A549 (cell line): ENCODE data around the gene SYT1.

Source experiments
- BHLHE40 ChIP-seq: IDR thresholded peaks from 2 replicates; pipeline ENCODE4 v1.6.1; 2012; ENCODE audit warnings: low read depth, low read length, inconsistent platforms
- CTCF ChIP-seq: fragments of >200 bp; sonication (Bioruptor Twin); formaldehyde crosslinking; IDR thresholded peaks from 3 replicates; pipeline ENCODE4 v1.5.1; 2016
- EHMT2 ChIP-seq: fragments of 200-600 bp; sonication (generic); IDR thresholded peaks from 2 replicates; pipeline ENCODE4 v1.6.1; 2016; ENCODE audit warnings: antibody characterized with exemption, low read depth, mild to moderate bottlenecking, moderate library complexity
- EP300 ChIP-seq, 2 experiments: fragments of >200 bp; sonication (Bioruptor Twin); formaldehyde crosslinking; IDR thresholded peaks; 2 replicates in 1 of 2; 3 replicates in 1 of 2; pipeline ENCODE4 v1.6.1; 2016 to 2017
- GATA3 ChIP-seq: IDR thresholded peaks from 2 replicates; pipeline ENCODE4 v1.6.1; 2012; ENCODE audit warnings: borderline replicate concordance
- JUNB ChIP-seq: fragments of >200 bp; sonication (Bioruptor Twin); formaldehyde crosslinking; IDR thresholded peaks from 2 replicates; pipeline ENCODE4 v1.6.1; 2016
- MAZ ChIP-seq: fragments of 150-350 bp; IDR thresholded peaks from 2 replicates; pipeline ENCODE4 v1.6.1; 2014; ENCODE audit warnings: antibody characterized with exemption, low read depth, low read length, borderline replicate concordance
- POLR2A ChIP-seq: IDR thresholded peaks from 2 replicates; pipeline ENCODE4 v1.6.1; 2012; ENCODE audit warnings: mild to moderate bottlenecking, low read length
- RCOR1 ChIP-seq: fragments of 150-350 bp; IDR thresholded peaks from 2 replicates; pipeline ENCODE4 v1.6.1; 2014; ENCODE audit warnings: antibody characterized with exemption, low read length, low read depth
- SMC3 ChIP-seq: fragments of >200 bp; sonication (Bioruptor Twin); formaldehyde crosslinking; IDR thresholded peaks from 3 replicates; pipeline ENCODE4 v1.6.1; 2018; ENCODE audit warnings: inconsistent platforms
- ZNF302 ChIP-seq: fragments of 250-450 bp; sonication (Bioruptor Pico); IDR thresholded peaks from 2 replicates; pipeline ENCODE4 v1.9.0; 2021; ENCODE audit warnings: inconsistent platforms, mild to moderate bottlenecking, moderate library complexity
- TF ChIP-seq, protein P1 (sequence below): IDR thresholded peaks from 2 replicates; pipeline ENCODE4 v1.6.1; 2012; ENCODE audit warnings: low read depth, borderline replicate concordance

DNA sequence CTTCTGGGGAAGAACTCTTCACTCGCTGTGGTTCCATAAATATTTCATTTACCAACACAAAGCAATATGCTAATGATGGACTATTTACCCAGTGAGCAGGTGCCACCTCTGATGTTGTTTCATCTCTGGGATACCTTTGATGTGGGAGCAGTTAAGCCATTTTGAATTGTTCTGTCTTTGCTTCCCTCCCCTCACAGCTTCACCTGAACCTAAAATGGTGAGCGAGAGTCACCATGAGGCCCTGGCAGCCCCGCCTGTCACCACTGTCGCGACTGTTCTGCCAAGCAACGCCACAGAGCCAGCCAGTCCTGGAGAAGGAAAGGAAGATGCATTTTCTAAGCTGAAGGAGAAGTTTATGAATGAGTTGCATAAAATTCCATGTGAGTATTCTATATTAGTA lies 352.7 kb downstream of the SYT1 start:
- TF ChIP-seq JUNB = no peak
- no peak for TF ChIP-seq POLR2A
- no peak for TF ChIP-seq BHLHE40
- TF ChIP-seq CTCF = no peak
- TF ChIP-seq EP300 (IDR thresholded peaks at IDR 0.05) = no peak
- no peak for TF ChIP-seq EHMT2
- no peak for TF ChIP-seq RCOR1
- TF ChIP-seq MAZ = no peak
- TF ChIP-seq, protein P1, sequence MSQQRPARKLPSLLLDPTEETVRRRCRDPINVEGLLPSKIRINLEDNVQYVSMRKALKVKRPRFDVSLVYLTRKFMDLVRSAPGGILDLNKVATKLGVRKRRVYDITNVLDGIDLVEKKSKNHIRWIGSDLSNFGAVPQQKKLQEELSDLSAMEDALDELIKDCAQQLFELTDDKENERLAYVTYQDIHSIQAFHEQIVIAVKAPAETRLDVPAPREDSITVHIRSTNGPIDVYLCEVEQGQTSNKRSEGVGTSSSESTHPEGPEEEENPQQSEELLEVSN = no peak
- TF ChIP-seq SMC3 = no peak
- no peak for TF ChIP-seq ZNF302 (CRISPR knock-in tag)
- TF ChIP-seq GATA3 = no peak
